Cardiac fibroblast (primary cell): ENCODE results near the gene BACE1-AS.

ENCODE experiments used
- DNase-seq, 2 donors: peaks; one replicate each; pipeline versions ENCODE4 v3.0.0 to v3.0.0-alpha.2; 2010; ENCODE audit warnings: low read depth in 2 of 2
- H3K4me3 ChIP-seq, 2 donors: replicated peaks in 1 of 2; 1 replicate in 1 of 2; 2 replicates in 1 of 2; pipeline ENCODE4 v1.5.1; 2011; ENCODE audit warnings: low read depth in 2 of 2, low read length in 2 of 2, mild to moderate bottlenecking in 2 of 2, moderate library complexity in 1 of 2
- TF ChIP-seq, protein P1 (sequence below): IDR thresholded peaks from one replicate; pipeline ENCODE4 v1.5.1; 2011; ENCODE audit warnings: low read depth, mild to moderate bottlenecking, low read length, inconsistent platforms

BACE1-AS gene

DNA sequence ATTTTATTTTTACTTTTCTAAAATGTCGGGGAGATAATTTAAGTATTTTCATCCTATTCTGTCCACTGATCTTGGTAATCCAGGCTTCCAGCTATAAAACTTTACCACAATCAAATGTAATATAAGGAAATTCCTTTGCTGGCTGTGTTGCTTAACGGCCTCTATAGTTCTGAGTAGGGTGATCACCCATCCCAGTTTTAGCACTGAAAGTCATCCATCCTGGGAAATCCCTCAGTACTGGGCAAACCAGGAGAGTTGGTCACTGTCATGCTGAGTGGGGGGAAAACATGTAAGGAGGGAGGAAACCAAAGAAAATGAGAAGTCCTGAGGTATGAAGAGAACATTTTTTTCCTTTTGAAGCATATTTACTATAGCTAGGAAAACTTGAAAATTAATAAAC is 12.8 kb upstream of the BACE1-AS start:
- TF ChIP-seq, protein P1, sequence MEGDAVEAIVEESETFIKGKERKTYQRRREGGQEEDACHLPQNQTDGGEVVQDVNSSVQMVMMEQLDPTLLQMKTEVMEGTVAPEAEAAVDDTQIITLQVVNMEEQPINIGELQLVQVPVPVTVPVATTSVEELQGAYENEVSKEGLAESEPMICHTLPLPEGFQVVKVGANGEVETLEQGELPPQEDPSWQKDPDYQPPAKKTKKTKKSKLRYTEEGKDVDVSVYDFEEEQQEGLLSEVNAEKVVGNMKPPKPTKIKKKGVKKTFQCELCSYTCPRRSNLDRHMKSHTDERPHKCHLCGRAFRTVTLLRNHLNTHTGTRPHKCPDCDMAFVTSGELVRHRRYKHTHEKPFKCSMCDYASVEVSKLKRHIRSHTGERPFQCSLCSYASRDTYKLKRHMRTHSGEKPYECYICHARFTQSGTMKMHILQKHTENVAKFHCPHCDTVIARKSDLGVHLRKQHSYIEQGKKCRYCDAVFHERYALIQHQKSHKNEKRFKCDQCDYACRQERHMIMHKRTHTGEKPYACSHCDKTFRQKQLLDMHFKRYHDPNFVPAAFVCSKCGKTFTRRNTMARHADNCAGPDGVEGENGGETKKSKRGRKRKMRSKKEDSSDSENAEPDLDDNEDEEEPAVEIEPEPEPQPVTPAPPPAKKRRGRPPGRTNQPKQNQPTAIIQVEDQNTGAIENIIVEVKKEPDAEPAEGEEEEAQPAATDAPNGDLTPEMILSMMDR = no peak
- DNase-seq = no peak
- no peak overlapping the region for H3K4me3 ChIP-seq

GRCh38 chr11:117279711-117280376 is 11.3 kb upstream of the BACE1-AS start:
- TF ChIP-seq, protein P1 = no peak
- no peak overlapping the region for H3K4me3 ChIP-seq
- DNase-seq = peak in 1 of 2 donors; percentile 33

- no peak overlapping the region for H3K4me3 ChIP-seq
- TF ChIP-seq, protein P1 = no peak
- DNase-seq = peak; percentile 96 to 97
Observed at GRCh38 chr11:117281159-117281558, 10.0 kb upstream of the BACE1-AS start.

- DNase-seq = no peak
- no peak overlapping the region for H3K4me3 ChIP-seq
- TF ChIP-seq, protein P1 = no peak
Observed at GRCh38 chr11:117281869-117282268, 9.3 kb upstream of the BACE1-AS start.

- TF ChIP-seq, protein P1 = no peak
- DNase-seq = no peak
- no peak overlapping the region for H3K4me3 ChIP-seq
Observed at GRCh38 chr11:117282956-117283355, 8.2 kb upstream of the BACE1-AS start.

DNA sequence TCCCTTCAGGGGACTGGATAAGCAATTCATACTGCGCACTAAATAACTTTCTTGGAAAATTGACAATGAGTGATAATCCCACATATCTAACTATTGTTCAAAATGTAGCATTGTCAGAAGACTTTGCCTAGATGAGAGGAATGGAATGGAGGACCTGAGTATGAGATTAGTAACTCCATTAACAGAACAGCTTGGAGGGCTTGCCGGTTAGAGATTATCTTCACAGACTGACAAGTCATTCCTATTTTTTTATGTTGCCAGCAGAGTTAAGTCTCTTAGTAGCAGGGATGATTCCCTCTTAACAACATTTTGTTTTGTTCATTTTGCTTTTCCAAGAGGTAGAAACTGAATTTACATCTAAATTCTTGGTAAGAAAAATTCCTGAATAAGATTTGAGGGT is 7.1 kb upstream of the BACE1-AS start:
- TF ChIP-seq, protein P1 = no peak
- H3K4me3 ChIP-seq = no peak overlapping the region
- DNase-seq = no peak

GRCh38 chr11:117286588-117286987 is 4.6 kb upstream of the BACE1-AS start:
- DNase-seq = no peak
- no peak overlapping the region for H3K4me3 ChIP-seq
- TF ChIP-seq, protein P1 = no peak
